Measurements from ENCODE around the gene TNN. TPM values are rescaled to one million over a fixed set of nuclear protein-coding genes. Genes with fewer than 3 reads are reported as not detected.

Gene TNN
- total RNA-seq, 1 donor from 2014 or later, result 0.26 TPM

GRCh38 chr1:175126347-175126746 is 58.7 kb downstream of the TNN start:
- DNase-seq (ENCODE audit: low read depth, low spot score), result no peak
- H3K9me3 Mint-ChIP-seq, result no peaks in the 10 kb centered on the region
- H3K4me1 Mint-ChIP-seq, result peaks cover 16% of the 10 kb centered on the region
- no peak overlapping the region for H3K27ac Mint-ChIP-seq (ENCODE audit: unreplicated experiment)
- TF ChIP-seq, protein P1, sequence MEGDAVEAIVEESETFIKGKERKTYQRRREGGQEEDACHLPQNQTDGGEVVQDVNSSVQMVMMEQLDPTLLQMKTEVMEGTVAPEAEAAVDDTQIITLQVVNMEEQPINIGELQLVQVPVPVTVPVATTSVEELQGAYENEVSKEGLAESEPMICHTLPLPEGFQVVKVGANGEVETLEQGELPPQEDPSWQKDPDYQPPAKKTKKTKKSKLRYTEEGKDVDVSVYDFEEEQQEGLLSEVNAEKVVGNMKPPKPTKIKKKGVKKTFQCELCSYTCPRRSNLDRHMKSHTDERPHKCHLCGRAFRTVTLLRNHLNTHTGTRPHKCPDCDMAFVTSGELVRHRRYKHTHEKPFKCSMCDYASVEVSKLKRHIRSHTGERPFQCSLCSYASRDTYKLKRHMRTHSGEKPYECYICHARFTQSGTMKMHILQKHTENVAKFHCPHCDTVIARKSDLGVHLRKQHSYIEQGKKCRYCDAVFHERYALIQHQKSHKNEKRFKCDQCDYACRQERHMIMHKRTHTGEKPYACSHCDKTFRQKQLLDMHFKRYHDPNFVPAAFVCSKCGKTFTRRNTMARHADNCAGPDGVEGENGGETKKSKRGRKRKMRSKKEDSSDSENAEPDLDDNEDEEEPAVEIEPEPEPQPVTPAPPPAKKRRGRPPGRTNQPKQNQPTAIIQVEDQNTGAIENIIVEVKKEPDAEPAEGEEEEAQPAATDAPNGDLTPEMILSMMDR (conservative IDR thresholded peaks at IDR 0.05), result no peak
- H3K36me3 Mint-ChIP-seq (ENCODE audit: low read depth), result no peaks in the 10 kb centered on the region
- no peaks in the 10 kb centered on the region for H3K27me3 Mint-ChIP-seq (ENCODE audit: low read depth)
- H3K4me3 Mint-ChIP-seq, result no peak overlapping the region

GRCh38 chr1:175127565-175127964 is 59.9 kb downstream of the TNN start:
- TF ChIP-seq, protein P1 (conservative IDR thresholded peaks at IDR 0.05), result no peak
- Mint-ChIP-seq H3K36me3 (ENCODE audit: low read depth) (no peaks in the 10 kb centered on the region), H3K4me1 (peaks cover 16% of the 10 kb centered on the region), H3K9me3 (no peaks in the 10 kb centered on the region), H3K27ac (ENCODE audit: unreplicated experiment) (no peak overlapping the region), H3K27me3 (ENCODE audit: low read depth) (peaks cover 2% of the 10 kb centered on the region), H3K4me3 (no peak overlapping the region)
- DNase-seq (ENCODE audit: low read depth, low spot score), result no peak

DNA sequence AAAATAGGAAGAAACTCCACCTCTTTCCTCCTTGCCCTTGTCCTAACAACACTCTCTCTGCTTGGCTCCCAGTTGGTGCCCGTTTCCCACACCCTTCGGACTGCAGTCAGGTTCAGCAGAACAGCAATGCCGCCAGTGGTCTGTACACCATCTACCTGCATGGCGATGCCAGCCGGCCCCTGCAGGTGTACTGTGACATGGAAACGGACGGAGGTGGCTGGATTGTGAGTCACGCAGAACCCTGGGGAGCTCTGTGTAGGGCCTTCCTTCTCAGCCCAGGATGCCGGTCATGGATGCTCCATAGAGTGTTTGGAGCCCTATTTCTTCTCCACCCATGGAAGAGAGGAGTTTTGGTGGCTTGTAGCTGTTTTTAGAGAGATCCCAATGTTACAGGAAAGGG is 60.9 kb downstream of the TNN start:
- H3K27ac Mint-ChIP-seq (ENCODE audit: unreplicated experiment), result no peak overlapping the region
- H3K4me3 Mint-ChIP-seq, result no peak overlapping the region

DNA sequence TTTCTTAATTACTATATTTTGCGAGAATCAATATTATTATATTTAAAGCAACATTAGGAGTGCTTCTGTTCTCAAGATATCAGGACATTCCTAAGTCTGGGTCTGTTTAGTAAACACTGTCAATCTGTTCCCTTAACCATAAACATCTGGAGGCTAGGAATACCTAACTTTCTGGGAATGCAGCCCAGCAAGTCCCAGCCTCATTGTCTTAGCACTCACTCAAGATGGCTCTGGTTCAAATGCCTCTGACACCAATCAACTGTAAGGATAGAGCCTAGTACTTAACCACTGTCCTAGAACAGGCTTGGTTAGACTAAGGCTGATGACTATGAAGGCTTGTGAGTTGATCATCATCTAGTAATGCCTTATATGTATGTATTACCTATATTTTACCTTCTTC is 61.5 kb downstream of the TNN start:
- Mint-ChIP-seq H3K27ac (ENCODE audit: unreplicated experiment) (no peak overlapping the region), H3K4me3 (no peak overlapping the region), H3K36me3 (ENCODE audit: low read depth) (no peaks in the 10 kb centered on the region), H3K27me3 (ENCODE audit: low read depth) (peaks cover 2% of the 10 kb centered on the region), H3K9me3 (no peaks in the 10 kb centered on the region), H3K4me1 (peaks cover 16% of the 10 kb centered on the region)
- TF ChIP-seq, protein P1 (conservative IDR thresholded peaks at IDR 0.05), result no peak
- DNase-seq (ENCODE audit: low read depth, low spot score), result no peak

More for the DNA sequence above, 60.9 kb downstream of the TNN start:
- TF ChIP-seq, protein P1 (conservative IDR thresholded peaks at IDR 0.05), result no peak
- DNase-seq (ENCODE audit: low read depth, low spot score), result no peak
- Mint-ChIP-seq H3K9me3 (no peaks in the 10 kb centered on the region), H3K36me3 (ENCODE audit: low read depth) (no peaks in the 10 kb centered on the region), H3K27me3 (ENCODE audit: low read depth) (peaks cover 2% of the 10 kb centered on the region), H3K4me1 (peaks cover 16% of the 10 kb centered on the region)

DNA sequence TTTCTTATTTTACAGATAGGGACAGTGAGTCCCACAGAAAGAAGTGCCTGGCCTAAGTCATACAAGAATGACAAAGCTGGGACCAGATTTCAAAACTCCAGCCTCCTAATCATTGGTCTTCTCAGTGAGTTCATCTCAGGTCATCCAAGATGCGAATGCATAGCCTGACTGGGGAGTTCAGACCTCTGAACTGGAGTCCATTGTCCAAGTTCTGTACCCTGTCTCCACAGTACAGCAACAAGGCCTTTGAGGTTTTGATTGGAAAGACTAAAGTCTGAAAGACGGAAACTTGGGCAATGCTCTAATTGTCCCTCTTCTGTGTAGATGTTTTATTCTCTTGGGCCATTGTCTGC is 62.0 kb downstream of the TNN start:
- Mint-ChIP-seq H3K36me3 (ENCODE audit: low read depth) (no peaks in the 10 kb centered on the region), H3K9me3 (no peaks in the 10 kb centered on the region)

More for the DNA sequence above, 62.0 kb downstream of the TNN start:
- TF ChIP-seq, protein P1 (conservative IDR thresholded peaks at IDR 0.05), result no peak
- Mint-ChIP-seq H3K27ac (ENCODE audit: unreplicated experiment) (peak overlapping the region; percentile 87), H3K27me3 (ENCODE audit: low read depth) (peaks cover 4% of the 10 kb centered on the region), H3K4me3 (no peak overlapping the region), H3K4me1 (peaks cover 16% of the 10 kb centered on the region)
- no peak for DNase-seq (ENCODE audit: low read depth, low spot score)

Data from neural crest cell (in vitro differentiated cells).